HepG2 (cell line): ENCODE measurements around the gene CNNM2. TPM values are rescaled to one million over a fixed set of nuclear protein-coding genes. Genes with fewer than 3 reads are reported as not detected.
A peak's percentile ranks its signal among the peaks of the same experiment; 100 is the strongest.

Experiments
- BORCS8-MEF2B ChIP-seq: sonication (generic); formaldehyde crosslinking; IDR thresholded peaks from 2 replicates; pipeline ENCODE4 v1.8.0; 2022; ENCODE audit warnings: mild to moderate bottlenecking, missing genetic modification reagents
- CC2D1A ChIP-seq: sonication (generic); formaldehyde crosslinking; IDR thresholded peaks from 2 replicates; pipeline ENCODE4 v1.8.1; 2023; ENCODE audit warnings: mild to moderate bottlenecking, missing genetic modification reagents
- FOXP1 ChIP-seq, 2 experiments: fragments of 450-650 bp in 1 of 2; IDR thresholded peaks; 2 replicates each; pipeline ENCODE4 v1.6.1; 2017 to 2018; ENCODE audit warnings: antibody characterized with exemption in 1 of 2
- GATAD2A ChIP-seq: IDR thresholded peaks from 2 replicates; pipeline ENCODE4 v1.6.1; 2016
- HDAC1 ChIP-seq: sonication (generic); formaldehyde crosslinking; IDR thresholded peaks from 2 replicates; pipeline ENCODE4 v1.5.1; 2020; ENCODE audit warnings: mild to moderate bottlenecking, missing genetic modification reagents
- HDAC2 ChIP-seq: sonication (generic); formaldehyde crosslinking; IDR thresholded peaks from 2 replicates; pipeline ENCODE4 v1.4.0; 2020; ENCODE audit warnings: missing genetic modification reagents
- HNF4A ChIP-seq: sonication (generic); formaldehyde crosslinking; IDR thresholded peaks from 2 replicates; pipeline ENCODE4 v1.4.0; 2020; ENCODE audit warnings: missing genetic modification reagents
- IKZF5 ChIP-seq: IDR thresholded peaks from 2 replicates; pipeline ENCODE4 v1.6.1; 2018; ENCODE audit warnings: missing genetic modification reagents, mild to moderate bottlenecking, missing compliant biosample characterization
- NR2F6 ChIP-seq, 2 experiments: IDR thresholded peaks; 2 replicates each; pipeline ENCODE4 v1.6.1; 2016; ENCODE audit warnings: antibody characterized with exemption in 1 of 2, mild to moderate bottlenecking in 1 of 2
- SOX6 ChIP-seq, 2 experiments: fragments of 450-650 bp in 1 of 2; sonication (generic) in 1 of 2; formaldehyde crosslinking in 1 of 2; IDR thresholded peaks; 2 replicates each; pipeline versions ENCODE4 v1.4.0 to v1.6.1; 2017 to 2020; ENCODE audit warnings: antibody characterized with exemption in 1 of 2, mild to moderate bottlenecking in 1 of 2, missing genetic modification reagents in 1 of 2
- TBX2 ChIP-seq: sonication (generic); formaldehyde crosslinking; IDR thresholded peaks from 2 replicates; pipeline ENCODE4 v1.5.0; 2020; ENCODE audit warnings: missing genetic modification reagents, mild to moderate bottlenecking, borderline replicate concordance
- ZC3H13 ChIP-seq: sonication (generic); formaldehyde crosslinking; IDR thresholded peaks from 2 replicates; pipeline ENCODE4 v1.8.1; 2023; ENCODE audit warnings: mild to moderate bottlenecking, missing genetic modification reagents, moderate library complexity
- ZIK1 ChIP-seq: sonication (generic); formaldehyde crosslinking; IDR thresholded peaks from 2 replicates; pipeline ENCODE4 v1.5.0; 2020; ENCODE audit warnings: mild to moderate bottlenecking, low read depth, missing genetic modification reagents, borderline replicate concordance
- ZNF10 ChIP-seq: sonication (generic); formaldehyde crosslinking; IDR thresholded peaks from 2 replicates; pipeline ENCODE4 v1.4.0; 2020; ENCODE audit warnings: mild to moderate bottlenecking, low read depth, missing genetic modification reagents, borderline replicate concordance
- ZNF33B ChIP-seq: sonication (generic); formaldehyde crosslinking; IDR thresholded peaks from 2 replicates; pipeline ENCODE4 v1.5.1; 2020; ENCODE audit warnings: mild to moderate bottlenecking, missing genetic modification reagents
- ZNF580 ChIP-seq: IDR thresholded peaks from 2 replicates; pipeline ENCODE4 v1.6.1; 2016; ENCODE audit warnings: low read depth, borderline replicate concordance
- ZNF605 ChIP-seq: sonication (generic); formaldehyde crosslinking; IDR thresholded peaks from 2 replicates; pipeline ENCODE4 v1.8.0; 2022; ENCODE audit warnings: mild to moderate bottlenecking, missing genetic modification reagents
- ZNF792 ChIP-seq: IDR thresholded peaks from 2 replicates; pipeline ENCODE4 v1.6.1; 2016
- polyA plus RNA-seq, 8 experiments: library from polyadenylated mRNA; depleted of rRNA in 3 of 8; stranded (reverse) in 7 of 8; unstranded in 1 of 8; fragments of >200 nt; fragmentation: Illumina TruSeq in 4 of 8; extraction: Trizol in 4 of 8; gene quantifications; 2 replicates each; pipeline versions ENCODE4 v1.2.1 to v1.2.3, GENCODE V29; 2011 to 2016; ENCODE audit warnings: low read depth in 4 of 8, missing spikeins in 1 of 8, mixed read lengths in 1 of 8; ENCODE audit not compliant: insufficient read depth in 1 of 8
- total RNA-seq, 5 experiments: library from RNA; depleted of rRNA; stranded (reverse); fragments of >200 nt; fragmentation: Illumina TruSeq; extraction: Trizol; gene quantifications; 2 replicates each; pipeline ENCODE4 v1.2.3, GENCODE V29; 2016; ENCODE audit warnings: low read depth in 1 of 5
- TF ChIP-seq, protein P1 (sequence below): sonication (generic); formaldehyde crosslinking; IDR thresholded peaks from 2 replicates; pipeline ENCODE4 v1.4.0; 2020; ENCODE audit warnings: missing genetic modification reagents, borderline replicate concordance
- TF ChIP-seq, protein P2 (sequence below): sonication (generic); formaldehyde crosslinking; IDR thresholded peaks from 2 replicates; pipeline ENCODE4 v1.4.0; 2020; ENCODE audit warnings: missing genetic modification reagents, borderline replicate concordance
- TF ChIP-seq, protein P3 (sequence below): IDR thresholded peaks from 2 replicates; pipeline ENCODE4 v1.6.1; 2012; ENCODE audit warnings: low read length, improper control_type of control experiment

Gene CNNM2
- total and polyA plus RNA-seq, 2 of the 13 experiments (the other 11 are each of a cell fraction or from before 2014, with no cell fraction given) = 7.1 to 9.0 TPM

DNA sequence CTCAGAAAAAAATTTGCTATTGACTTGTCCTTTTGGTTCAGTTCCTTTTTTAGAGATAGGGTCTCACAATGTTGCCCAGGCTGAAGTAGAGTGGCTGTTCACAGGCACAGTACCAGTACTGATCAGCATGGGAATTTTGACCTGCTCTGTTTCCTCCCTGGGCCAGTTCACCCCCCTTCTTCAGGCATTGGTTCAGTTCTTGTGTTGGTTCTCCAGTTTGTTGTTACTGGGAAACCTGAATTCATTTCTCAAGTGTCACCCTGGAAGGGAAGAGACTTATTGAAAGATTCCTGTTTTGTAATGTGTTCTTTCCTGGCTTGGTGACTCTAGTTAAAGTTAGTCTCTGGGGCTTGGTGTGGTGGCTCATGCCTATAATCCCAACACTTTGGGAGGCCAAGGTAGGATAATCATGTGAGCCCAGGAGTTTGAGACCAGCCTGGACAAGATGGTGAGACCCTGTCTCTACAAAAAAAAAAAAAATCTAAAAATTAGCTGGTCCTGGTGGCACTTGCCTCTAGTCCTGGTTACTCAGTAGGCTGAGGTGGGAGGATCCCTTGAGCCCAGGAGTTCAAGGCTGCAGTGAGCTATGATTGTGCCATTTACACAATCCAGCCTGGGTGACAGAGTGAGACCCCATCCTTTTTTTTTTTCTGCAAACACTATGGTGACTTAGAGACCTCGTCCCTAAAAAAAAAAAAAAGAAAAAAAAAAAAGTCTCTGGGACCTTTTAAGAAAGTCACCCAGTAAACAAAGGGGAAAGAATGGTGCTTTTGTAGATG lies 52.7 kb downstream of the CNNM2 start (continued):
- TF ChIP-seq, protein P1, sequence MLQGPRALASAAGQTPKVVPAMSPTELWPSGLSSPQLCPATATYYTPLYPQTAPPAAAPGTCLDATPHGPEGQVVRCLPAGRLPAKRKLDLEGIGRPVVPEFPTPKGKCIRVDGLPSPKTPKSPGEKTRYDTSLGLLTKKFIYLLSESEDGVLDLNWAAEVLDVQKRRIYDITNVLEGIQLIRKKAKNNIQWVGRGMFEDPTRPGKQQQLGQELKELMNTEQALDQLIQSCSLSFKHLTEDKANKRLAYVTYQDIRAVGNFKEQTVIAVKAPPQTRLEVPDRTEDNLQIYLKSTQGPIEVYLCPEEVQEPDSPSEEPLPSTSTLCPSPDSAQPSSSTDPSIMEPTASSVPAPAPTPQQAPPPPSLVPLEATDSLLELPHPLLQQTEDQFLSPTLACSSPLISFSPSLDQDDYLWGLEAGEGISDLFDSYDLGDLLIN (CRISPR knock-in tag) = no peak
- TF ChIP-seq, protein P2, sequence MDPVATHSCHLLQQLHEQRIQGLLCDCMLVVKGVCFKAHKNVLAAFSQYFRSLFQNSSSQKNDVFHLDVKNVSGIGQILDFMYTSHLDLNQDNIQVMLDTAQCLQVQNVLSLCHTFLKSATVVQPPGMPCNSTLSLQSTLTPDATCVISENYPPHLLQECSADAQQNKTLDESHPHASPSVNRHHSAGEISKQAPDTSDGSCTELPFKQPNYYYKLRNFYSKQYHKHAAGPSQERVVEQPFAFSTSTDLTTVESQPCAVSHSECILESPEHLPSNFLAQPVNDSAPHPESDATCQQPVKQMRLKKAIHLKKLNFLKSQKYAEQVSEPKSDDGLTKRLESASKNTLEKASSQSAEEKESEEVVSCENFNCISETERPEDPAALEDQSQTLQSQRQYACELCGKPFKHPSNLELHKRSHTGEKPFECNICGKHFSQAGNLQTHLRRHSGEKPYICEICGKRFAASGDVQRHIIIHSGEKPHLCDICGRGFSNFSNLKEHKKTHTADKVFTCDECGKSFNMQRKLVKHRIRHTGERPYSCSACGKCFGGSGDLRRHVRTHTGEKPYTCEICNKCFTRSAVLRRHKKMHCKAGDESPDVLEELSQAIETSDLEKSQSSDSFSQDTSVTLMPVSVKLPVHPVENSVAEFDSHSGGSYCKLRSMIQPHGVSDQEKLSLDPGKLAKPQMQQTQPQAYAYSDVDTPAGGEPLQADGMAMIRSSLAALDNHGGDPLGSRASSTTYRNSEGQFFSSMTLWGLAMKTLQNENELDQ (CRISPR knock-in tag) = no peak
- TF ChIP-seq, protein P3, sequence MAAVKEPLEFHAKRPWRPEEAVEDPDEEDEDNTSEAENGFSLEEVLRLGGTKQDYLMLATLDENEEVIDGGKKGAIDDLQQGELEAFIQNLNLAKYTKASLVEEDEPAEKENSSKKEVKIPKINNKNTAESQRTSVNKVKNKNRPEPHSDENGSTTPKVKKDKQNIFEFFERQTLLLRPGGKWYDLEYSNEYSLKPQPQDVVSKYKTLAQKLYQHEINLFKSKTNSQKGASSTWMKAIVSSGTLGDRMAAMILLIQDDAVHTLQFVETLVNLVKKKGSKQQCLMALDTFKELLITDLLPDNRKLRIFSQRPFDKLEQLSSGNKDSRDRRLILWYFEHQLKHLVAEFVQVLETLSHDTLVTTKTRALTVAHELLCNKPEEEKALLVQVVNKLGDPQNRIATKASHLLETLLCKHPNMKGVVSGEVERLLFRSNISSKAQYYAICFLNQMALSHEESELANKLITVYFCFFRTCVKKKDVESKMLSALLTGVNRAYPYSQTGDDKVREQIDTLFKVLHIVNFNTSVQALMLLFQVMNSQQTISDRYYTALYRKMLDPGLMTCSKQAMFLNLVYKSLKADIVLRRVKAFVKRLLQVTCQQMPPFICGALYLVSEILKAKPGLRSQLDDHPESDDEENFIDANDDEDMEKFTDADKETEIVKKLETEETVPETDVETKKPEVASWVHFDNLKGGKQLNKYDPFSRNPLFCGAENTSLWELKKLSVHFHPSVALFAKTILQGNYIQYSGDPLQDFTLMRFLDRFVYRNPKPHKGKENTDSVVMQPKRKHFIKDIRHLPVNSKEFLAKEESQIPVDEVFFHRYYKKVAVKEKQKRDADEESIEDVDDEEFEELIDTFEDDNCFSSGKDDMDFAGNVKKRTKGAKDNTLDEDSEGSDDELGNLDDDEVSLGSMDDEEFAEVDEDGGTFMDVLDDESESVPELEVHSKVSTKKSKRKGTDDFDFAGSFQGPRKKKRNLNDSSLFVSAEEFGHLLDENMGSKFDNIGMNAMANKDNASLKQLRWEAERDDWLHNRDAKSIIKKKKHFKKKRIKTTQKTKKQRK = no peak
- no peak for TF ChIP-seq ZIK1 (CRISPR knock-in tag)
- no peak for TF ChIP-seq ZNF10
- no peak for TF ChIP-seq NR2F6 (IDR thresholded peaks at IDR 0.05)
- TF ChIP-seq NR2F6 (CRISPR knock-in tag; IDR thresholded peaks at IDR 0.05) = peak; percentile 32; the same call in 1 of the 2 replicates
- TF ChIP-seq ZC3H13 = no peak
- no peak for TF ChIP-seq BORCS8-MEF2B (CRISPR knock-in tag)
- peak; percentile 28; the same call in 1 of the 2 replicates for TF ChIP-seq HDAC1
- TF ChIP-seq TBX2 = peak; percentile 46; the same call in 1 of the 2 replicates
- TF ChIP-seq ZNF33B (CRISPR knock-in tag) = no peak
- TF ChIP-seq ZNF792 (CRISPR knock-in tag) = no peak
- no peak for TF ChIP-seq ZNF605 (CRISPR knock-in tag)
- no peak for TF ChIP-seq SOX6 (IDR thresholded peaks at IDR 0.05)
- 0 out of 2 replicates have a peak, but pooled peaks have one; percentile 45 for TF ChIP-seq SOX6 (CRISPR knock-in tag; IDR thresholded peaks at IDR 0.05)
- TF ChIP-seq HDAC2 (CRISPR knock-in tag) = no peak
- TF ChIP-seq GATAD2A (CRISPR knock-in tag) = 0 out of 2 replicates have a peak, but pooled peaks have one; percentile 20
- no peak for TF ChIP-seq CC2D1A (CRISPR knock-in tag)
- TF ChIP-seq FOXP1 (IDR thresholded peaks at IDR 0.05) = no peak
- no peak for TF ChIP-seq FOXP1 (CRISPR knock-in tag; IDR thresholded peaks at IDR 0.05)
- TF ChIP-seq IKZF5 (CRISPR knock-in tag) = 0 out of 2 replicates have a peak, but pooled peaks have one; percentile 22
- peak; percentile 44; the same call in 1 of the 2 replicates for TF ChIP-seq HNF4A (CRISPR knock-in tag)
- no peak for TF ChIP-seq ZNF580 (CRISPR knock-in tag)
